Measurements from ENCODE around the gene TP63. TPM values are rescaled to one million over a fixed set of nuclear protein-coding genes. Genes with fewer than 3 reads are reported as not detected.

Gene TP63
- polyA plus RNA-seq, 1 experiment = not detected

DNA sequence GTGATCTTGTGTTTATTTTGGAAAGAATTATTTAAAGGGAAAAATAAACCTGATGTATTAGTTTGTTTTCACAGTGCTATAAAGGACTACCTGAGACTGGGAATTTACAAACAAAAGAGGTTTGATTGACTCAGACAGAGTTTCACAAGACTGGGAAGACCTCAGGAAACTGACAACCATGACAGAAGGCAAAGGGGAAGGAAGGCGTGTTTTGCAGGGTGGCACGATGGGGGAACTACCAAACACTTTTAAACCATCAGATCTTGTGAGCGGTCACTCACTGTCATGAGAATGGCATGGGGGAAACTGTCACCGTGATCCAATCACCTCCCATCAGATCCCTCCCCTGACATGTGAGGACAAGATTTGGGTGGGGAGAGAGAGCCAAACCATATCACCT lies 87.0 kb downstream of the TP63 start:
- Histone ChIP-seq H3K27ac (ENCODE audit: low read depth, low read length) (no peak overlapping the region), H3K27me3 (ENCODE audit: control insufficient read depth, insufficient read depth, low read length) (no peaks in the 10 kb centered on the region), H3K4me3 (ENCODE audit: low read depth, low read length) (no peak overlapping the region), H3K9me3 (ENCODE audit: control insufficient read depth, insufficient read depth, low read length) (no peaks in the 10 kb centered on the region)
- DNase-seq (ENCODE audit: low read depth, low spot score) = no peak
- POLR2A ChIA-PET = no interaction called here
- TF ChIP-seq, protein P1, sequence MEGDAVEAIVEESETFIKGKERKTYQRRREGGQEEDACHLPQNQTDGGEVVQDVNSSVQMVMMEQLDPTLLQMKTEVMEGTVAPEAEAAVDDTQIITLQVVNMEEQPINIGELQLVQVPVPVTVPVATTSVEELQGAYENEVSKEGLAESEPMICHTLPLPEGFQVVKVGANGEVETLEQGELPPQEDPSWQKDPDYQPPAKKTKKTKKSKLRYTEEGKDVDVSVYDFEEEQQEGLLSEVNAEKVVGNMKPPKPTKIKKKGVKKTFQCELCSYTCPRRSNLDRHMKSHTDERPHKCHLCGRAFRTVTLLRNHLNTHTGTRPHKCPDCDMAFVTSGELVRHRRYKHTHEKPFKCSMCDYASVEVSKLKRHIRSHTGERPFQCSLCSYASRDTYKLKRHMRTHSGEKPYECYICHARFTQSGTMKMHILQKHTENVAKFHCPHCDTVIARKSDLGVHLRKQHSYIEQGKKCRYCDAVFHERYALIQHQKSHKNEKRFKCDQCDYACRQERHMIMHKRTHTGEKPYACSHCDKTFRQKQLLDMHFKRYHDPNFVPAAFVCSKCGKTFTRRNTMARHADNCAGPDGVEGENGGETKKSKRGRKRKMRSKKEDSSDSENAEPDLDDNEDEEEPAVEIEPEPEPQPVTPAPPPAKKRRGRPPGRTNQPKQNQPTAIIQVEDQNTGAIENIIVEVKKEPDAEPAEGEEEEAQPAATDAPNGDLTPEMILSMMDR (IDR thresholded peaks at IDR 0.05; ENCODE audit: low read depth, low read length) = no peak
- CTCF ChIA-PET = no interaction called here

DNA sequence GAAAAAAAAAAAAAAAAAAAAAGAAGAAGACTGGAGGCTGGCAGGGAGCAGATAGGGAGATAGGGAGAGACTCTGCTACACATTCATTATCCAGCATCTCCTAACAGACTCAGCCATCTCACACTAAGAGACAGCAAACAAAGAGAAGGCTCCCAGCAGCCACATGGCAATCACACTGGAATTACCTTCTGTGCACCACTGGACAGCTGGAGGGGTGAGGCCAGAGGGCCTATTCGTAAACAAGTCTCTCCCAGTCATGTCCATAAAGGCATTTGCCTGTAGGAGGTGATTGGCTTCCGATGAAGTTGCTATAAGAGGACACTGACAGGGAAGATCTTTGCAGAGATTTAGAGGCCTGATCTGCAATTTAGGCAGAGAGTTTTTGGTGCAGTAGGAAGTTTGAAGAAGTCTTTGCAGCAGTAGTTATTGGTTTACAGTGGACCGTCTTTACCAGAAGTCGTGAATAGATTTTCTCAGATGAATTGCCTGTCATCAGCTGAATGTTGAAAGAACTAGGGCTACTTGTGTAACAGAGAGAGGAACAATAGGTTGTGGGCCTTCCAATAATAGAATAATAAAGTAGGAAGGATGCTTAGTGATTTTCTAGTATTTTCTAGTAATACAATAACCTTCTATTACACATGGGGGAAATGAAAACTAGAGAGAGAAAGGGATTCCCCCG lies 89.7 kb downstream of the TP63 start:
- Histone ChIP-seq H3K27ac (ENCODE audit: low read depth, low read length) (no peak overlapping the region), H3K4me3 (ENCODE audit: low read depth, low read length) (no peak overlapping the region), H3K9me3 (ENCODE audit: control insufficient read depth, insufficient read depth, low read length) (no peaks in the 10 kb centered on the region), H3K27me3 (ENCODE audit: control insufficient read depth, insufficient read depth, low read length) (no peaks in the 10 kb centered on the region)
- ChIA-PET CTCF (interaction anchor here (0.6 kb wide), 1 partner anchor 179 kb away, joined by 3 read pairs; no protein-coding TSS in a partner anchor), POLR2A (no interaction called here)
- DNase-seq (ENCODE audit: low read depth, low spot score) = no peak
- TF ChIP-seq, protein P1 (IDR thresholded peaks at IDR 0.05; ENCODE audit: low read depth, low read length) = no peak

GRCh38 chr3:189721873-189722665 lies 90.9 kb downstream of the TP63 start:
- CTCF ChIA-PET = no interaction called here
- no peaks in the 10 kb centered on the region for H3K27me3 ChIP-seq (ENCODE audit: control insufficient read depth, insufficient read depth, low read length)
- H3K4me3 ChIP-seq (ENCODE audit: low read depth, low read length) = no peak overlapping the region
- no peak for DNase-seq (ENCODE audit: low read depth, low spot score)
- no peak overlapping the region for H3K27ac ChIP-seq (ENCODE audit: low read depth, low read length)
- POLR2A ChIA-PET = no interaction called here
- no peaks in the 10 kb centered on the region for H3K9me3 ChIP-seq (ENCODE audit: control insufficient read depth, insufficient read depth, low read length)
- TF ChIP-seq, protein P1 (IDR thresholded peaks at IDR 0.05; ENCODE audit: low read depth, low read length) = no peak

DNA sequence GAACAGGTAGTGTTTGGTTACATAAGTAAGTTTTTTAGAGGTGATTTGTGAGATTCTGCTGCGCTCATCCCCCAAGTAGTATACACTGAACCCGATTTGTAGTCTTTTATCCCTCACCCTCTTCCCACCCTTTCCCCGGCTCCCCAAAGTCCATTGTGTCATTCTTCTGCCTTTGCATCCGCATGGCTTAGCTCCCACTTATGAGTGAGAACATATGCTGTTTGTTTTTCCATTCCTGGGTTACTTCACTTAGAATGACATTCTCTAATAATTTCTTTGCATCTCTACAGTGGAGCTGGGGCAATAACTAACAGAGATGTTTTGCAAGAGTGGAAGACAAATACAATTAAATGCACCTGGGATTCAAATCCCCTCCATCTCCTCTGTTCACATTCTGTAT lies 93.2 kb downstream of the TP63 start:
- TF ChIP-seq, protein P1 (IDR thresholded peaks at IDR 0.05; ENCODE audit: low read depth, low read length) = no peak
- POLR2A ChIA-PET = no interaction called here
- no peaks in the 10 kb centered on the region for H3K27me3 ChIP-seq (ENCODE audit: control insufficient read depth, insufficient read depth, low read length)
- no peak overlapping the region for H3K27ac ChIP-seq (ENCODE audit: low read depth, low read length)
- no peak overlapping the region for H3K4me3 ChIP-seq (ENCODE audit: low read depth, low read length)
- H3K9me3 ChIP-seq (ENCODE audit: control insufficient read depth, insufficient read depth, low read length) = no peaks in the 10 kb centered on the region
- CTCF ChIA-PET = interaction anchor here (0.8 kb wide), 1 partner anchor 15 kb away, joined by 3 read pairs; no protein-coding TSS in a partner anchor
- no peak for DNase-seq (ENCODE audit: low read depth, low spot score)

DNA sequence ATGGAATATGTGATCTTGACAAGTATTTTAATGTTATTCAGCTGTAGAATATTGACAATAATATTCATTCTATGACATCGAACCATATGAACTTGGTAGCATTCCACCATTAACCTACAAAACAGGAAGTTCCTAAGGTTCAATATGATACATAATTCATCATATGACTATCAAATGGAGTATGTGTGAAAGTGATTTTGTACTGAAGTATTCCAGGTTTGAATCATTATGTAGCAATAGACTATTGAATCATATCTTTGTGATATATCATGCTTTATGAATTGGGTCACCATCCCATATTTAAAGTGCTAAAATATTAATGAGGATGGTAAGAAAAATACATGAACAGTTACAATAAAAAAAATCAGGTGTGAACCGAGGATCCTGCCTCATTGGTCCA lies 95.1 kb downstream of the TP63 start:
- TF ChIP-seq, protein P1 (IDR thresholded peaks at IDR 0.05; ENCODE audit: low read depth, low read length) = no peak
- Histone ChIP-seq H3K27me3 (ENCODE audit: control insufficient read depth, insufficient read depth, low read length) (no peaks in the 10 kb centered on the region), H3K4me3 (ENCODE audit: low read depth, low read length) (no peak overlapping the region), H3K27ac (ENCODE audit: low read depth, low read length) (no peak overlapping the region), H3K9me3 (ENCODE audit: control insufficient read depth, insufficient read depth, low read length) (no peaks in the 10 kb centered on the region)
- no peak for DNase-seq (ENCODE audit: low read depth, low spot score)
- POLR2A ChIA-PET = no interaction called here
- CTCF ChIA-PET = no interaction called here

Data from AG04450 (cell line).